Measurements from ENCODE around the gene FAM9A. TPM values are rescaled to one million over a fixed set of nuclear protein-coding genes. Genes with fewer than 3 reads are reported as not detected.
A peak's percentile ranks its signal among the peaks of the same experiment; 100 is the strongest.

FAM9A gene
- total RNA-seq, 1 donor from 2014 or later = not detected

DNA sequence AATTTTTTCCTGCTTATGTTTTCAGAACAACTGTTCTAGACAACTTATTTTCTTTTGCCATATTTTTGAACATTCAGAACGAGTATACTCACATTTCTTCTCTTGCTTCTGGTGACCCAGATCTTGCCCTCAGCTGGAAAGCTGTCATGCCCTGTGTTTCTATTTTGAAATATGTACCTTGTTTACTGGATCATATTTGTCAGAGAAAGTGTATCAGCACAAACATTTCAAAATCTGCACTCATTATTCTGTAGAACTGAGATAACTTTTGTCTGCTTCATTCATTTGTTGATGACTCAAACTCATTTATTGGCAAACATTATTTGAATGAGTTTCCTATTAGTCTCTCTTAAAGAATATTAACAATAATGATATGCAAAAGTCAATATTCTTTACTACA is 46.2 kb upstream of the FAM9A start:
- no peaks in the 10 kb centered on the region for H3K27me3 ChIP-seq (ENCODE audit: control insufficient read depth, insufficient read depth, low read length)
- TF ChIP-seq, protein P1, sequence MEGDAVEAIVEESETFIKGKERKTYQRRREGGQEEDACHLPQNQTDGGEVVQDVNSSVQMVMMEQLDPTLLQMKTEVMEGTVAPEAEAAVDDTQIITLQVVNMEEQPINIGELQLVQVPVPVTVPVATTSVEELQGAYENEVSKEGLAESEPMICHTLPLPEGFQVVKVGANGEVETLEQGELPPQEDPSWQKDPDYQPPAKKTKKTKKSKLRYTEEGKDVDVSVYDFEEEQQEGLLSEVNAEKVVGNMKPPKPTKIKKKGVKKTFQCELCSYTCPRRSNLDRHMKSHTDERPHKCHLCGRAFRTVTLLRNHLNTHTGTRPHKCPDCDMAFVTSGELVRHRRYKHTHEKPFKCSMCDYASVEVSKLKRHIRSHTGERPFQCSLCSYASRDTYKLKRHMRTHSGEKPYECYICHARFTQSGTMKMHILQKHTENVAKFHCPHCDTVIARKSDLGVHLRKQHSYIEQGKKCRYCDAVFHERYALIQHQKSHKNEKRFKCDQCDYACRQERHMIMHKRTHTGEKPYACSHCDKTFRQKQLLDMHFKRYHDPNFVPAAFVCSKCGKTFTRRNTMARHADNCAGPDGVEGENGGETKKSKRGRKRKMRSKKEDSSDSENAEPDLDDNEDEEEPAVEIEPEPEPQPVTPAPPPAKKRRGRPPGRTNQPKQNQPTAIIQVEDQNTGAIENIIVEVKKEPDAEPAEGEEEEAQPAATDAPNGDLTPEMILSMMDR (IDR thresholded peaks at IDR 0.05; ENCODE audit: insufficient read depth, low read length, poor library complexity, severe bottlenecking) = no peak
- H3K4me3 ChIP-seq (ENCODE audit: low read depth, low read length) = no peak overlapping the region
- H3K36me3 ChIP-seq (ENCODE audit: control insufficient read depth, insufficient read depth, low read length) = no peaks in the 10 kb centered on the region
- DNase-seq (ENCODE audit: low read depth) = no peak

DNA sequence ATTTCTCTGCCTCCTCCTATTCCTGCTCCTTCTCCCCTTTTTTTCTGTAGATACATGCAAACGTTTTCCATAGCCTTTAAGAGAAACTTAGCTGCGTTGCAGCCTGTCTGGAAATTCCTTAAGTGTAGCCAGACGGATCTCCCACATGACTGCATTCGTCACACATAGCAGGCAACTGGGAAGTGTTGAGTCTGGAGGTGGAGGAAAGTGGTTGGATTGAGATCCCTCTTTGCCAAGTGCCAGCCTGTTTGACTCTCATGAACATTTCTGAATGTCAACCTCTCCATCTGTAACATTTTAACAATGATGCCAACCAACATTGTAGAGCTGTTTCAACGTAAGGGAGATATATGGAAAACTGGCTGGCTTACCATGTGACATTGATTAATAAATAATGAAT is 45.1 kb upstream of the FAM9A start:
- Histone ChIP-seq H3K36me3 (ENCODE audit: control insufficient read depth, insufficient read depth, low read length) (no peaks in the 10 kb centered on the region), H3K4me3 (ENCODE audit: low read depth, low read length) (no peak overlapping the region), H3K27me3 (ENCODE audit: control insufficient read depth, insufficient read depth, low read length) (no peaks in the 10 kb centered on the region)
- DNase-seq (ENCODE audit: low read depth) = peak; percentile 70
- TF ChIP-seq, protein P1 (IDR thresholded peaks at IDR 0.05; ENCODE audit: insufficient read depth, low read length, poor library complexity, severe bottlenecking) = no peak

DNA sequence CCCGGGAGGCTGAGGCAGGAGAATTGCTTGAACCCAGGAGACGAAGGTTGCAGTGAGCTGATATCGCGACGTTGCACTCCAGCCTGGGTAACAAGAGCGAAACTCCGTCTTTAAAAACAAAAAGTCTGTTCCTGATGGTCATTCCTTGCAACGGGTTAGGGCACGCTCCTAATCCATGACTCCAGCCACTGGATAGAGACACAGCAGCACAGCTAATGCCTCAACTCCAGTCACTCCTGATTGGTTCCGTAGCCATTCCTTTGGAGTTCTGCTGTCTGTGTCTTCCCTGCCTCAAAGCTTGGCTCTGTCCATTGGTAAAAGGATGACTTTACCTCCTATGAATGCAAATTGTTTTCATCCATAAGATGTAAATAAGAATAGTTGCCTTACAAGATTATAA is 44.3 kb upstream of the FAM9A start:
- TF ChIP-seq, protein P1 (IDR thresholded peaks at IDR 0.05; ENCODE audit: insufficient read depth, low read length, poor library complexity, severe bottlenecking) = no peak
- no peak for DNase-seq (ENCODE audit: low read depth)
- Histone ChIP-seq H3K27me3 (ENCODE audit: control insufficient read depth, insufficient read depth, low read length) (no peaks in the 10 kb centered on the region), H3K36me3 (ENCODE audit: control insufficient read depth, insufficient read depth, low read length) (no peaks in the 10 kb centered on the region), H3K4me3 (ENCODE audit: low read depth, low read length) (no peak overlapping the region)

DNA sequence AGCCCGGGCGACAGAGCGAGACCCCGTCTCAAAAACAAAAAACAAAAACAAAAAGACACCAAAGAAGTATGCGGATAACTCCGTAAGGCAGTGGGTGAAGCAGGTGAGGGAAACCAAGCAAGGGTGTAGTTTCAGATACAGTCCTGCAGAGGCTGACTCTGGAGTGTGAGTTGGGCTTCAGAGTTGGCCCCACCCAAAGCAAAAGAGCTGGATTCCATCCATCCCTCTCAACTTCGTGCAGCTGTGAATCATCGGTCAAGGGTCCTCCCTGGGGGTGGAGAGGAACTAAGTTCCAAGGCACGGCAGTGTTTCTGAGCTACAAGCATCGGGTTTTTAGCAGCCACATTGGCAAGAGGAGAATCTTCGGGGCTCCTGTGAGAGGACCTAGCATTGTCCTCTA is 43.9 kb upstream of the FAM9A start:
- Histone ChIP-seq H3K36me3 (ENCODE audit: control insufficient read depth, insufficient read depth, low read length) (no peaks in the 10 kb centered on the region), H3K27me3 (ENCODE audit: control insufficient read depth, insufficient read depth, low read length) (no peaks in the 10 kb centered on the region), H3K4me3 (ENCODE audit: low read depth, low read length) (no peak overlapping the region)
- DNase-seq (ENCODE audit: low read depth) = no peak
- TF ChIP-seq, protein P1 (IDR thresholded peaks at IDR 0.05; ENCODE audit: insufficient read depth, low read length, poor library complexity, severe bottlenecking) = no peak

DNA sequence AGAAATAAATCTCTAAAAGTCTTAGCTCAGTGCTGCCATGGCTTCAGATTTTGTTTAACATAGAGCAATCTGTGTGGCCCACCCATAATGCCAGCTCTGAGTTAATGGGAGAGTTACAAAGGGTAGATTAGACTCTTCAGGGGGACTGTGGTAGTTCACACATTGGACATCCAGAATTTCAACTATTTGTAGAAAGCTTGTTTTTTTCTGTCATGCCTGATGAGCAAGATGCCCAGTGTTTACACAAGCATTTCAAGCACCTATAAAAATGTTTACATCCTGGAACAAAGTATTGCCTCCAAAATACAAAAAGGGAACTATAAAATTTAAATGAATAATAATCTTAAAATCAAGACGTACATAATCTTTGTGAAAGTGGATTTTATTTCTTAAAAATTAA is 43.0 kb upstream of the FAM9A start:
- H3K36me3 ChIP-seq (ENCODE audit: control insufficient read depth, insufficient read depth, low read length) = no peaks in the 10 kb centered on the region
- H3K4me3 ChIP-seq (ENCODE audit: low read depth, low read length) = no peak overlapping the region
- no peak for DNase-seq (ENCODE audit: low read depth)
- TF ChIP-seq, protein P1 (IDR thresholded peaks at IDR 0.05; ENCODE audit: insufficient read depth, low read length, poor library complexity, severe bottlenecking) = no peak
- no peaks in the 10 kb centered on the region for H3K27me3 ChIP-seq (ENCODE audit: control insufficient read depth, insufficient read depth, low read length)

DNA sequence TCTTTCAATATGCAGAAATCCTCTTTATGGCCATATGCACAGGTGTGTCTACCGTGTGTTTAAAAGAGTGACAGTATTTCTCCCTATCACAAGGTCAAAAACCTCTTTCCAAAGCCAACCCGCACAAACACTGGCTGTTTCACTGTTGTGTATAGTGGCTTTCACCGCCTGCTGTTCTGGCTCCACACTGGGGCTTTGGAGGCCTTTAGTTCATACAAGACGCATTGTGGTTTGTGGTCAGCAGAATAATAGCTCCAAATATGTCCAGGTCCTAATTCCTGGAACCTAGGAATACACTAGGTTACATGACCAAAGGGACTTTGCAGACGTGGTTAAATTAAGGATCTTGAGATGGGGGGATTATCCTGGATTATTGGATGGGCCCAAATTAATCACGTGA is 40.7 kb upstream of the FAM9A start:
- H3K36me3 ChIP-seq (ENCODE audit: control insufficient read depth, insufficient read depth, low read length) = no peaks in the 10 kb centered on the region
- no peak for DNase-seq (ENCODE audit: low read depth)
- H3K27me3 ChIP-seq (ENCODE audit: control insufficient read depth, insufficient read depth, low read length) = no peaks in the 10 kb centered on the region
- TF ChIP-seq, protein P1 (IDR thresholded peaks at IDR 0.05; ENCODE audit: insufficient read depth, low read length, poor library complexity, severe bottlenecking) = no peak
- no peak overlapping the region for H3K4me3 ChIP-seq (ENCODE audit: low read depth, low read length)
